HG03095 (cell line): ENCODE measurements around the gene ZNRF2.

Experiments
- ATAC-seq: cut with Tn5 transposase; IDR thresholded peaks from one replicate; pipeline ENCODE4 v1.9.1; 2021; ENCODE audit warnings: moderate library complexity; ENCODE audit not compliant: unreplicated experiment

The ZNRF2 gene

DNA sequence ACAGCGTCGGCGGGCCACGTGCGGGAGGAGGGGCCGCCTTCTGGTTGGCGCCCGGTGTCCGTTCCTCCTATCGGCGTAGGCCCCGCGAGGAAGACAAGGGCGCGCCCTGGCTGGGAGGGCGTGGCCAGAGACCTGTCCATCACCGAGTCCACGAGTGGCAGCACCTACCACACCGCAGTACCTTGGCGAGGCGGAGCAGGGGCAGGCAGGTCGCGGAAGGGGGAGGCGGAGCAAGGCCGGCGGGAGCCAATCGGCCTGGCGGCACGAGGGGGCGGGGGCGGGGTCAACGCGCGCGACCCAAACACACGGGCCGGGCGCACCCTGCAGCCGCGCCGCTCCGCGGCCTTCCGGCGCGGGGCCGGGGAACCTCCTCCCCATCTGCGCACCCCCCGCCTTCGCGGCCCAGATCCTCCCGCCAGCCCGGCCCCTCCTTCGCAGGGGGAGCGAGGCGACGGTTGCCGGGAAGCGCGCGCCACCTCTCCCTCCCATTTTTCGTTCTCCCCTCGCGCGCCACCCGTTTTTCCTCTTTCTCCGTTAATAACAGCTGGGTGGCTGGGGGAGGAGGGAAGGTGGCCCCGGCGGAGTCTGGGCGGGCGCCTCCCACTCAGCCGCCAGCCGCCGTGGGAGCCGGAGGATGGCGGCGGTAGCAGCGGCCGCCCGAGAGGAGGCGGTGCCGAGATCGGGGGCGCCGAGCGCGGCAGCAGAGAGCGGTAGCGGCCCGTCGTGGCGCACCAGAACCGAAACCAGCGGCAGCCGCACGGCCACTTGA lies at the start of gene ZNRF2:
ZNRF2 (plus strand) TSS at position 300 of the 769 bp plus-strand sequence. CDS start 761 bp downstream, outside the sequence.
- peak; percentile 89 for ATAC-seq

DNA sequence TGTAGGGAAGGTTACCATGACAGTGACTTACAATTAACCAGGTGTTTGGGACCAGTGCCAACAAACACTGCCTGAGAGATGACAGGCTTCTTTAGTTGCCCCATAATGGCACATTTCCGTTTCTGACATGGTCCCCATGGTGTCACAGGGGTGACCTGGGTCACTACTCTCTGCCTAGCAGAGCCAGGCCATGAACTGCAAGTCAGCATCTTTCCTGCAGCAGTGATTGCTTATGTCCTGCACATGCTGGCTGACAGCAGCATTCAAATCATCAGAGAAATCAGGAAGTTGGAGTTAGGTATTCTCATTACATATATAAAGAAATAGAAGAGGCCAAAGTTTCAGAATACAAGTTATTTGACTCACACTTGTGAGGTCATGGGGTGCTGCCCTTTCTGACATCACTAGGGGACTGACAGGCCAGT lies 47.1 kb upstream of the ZNRF2 start:
- no peak for ATAC-seq

DNA sequence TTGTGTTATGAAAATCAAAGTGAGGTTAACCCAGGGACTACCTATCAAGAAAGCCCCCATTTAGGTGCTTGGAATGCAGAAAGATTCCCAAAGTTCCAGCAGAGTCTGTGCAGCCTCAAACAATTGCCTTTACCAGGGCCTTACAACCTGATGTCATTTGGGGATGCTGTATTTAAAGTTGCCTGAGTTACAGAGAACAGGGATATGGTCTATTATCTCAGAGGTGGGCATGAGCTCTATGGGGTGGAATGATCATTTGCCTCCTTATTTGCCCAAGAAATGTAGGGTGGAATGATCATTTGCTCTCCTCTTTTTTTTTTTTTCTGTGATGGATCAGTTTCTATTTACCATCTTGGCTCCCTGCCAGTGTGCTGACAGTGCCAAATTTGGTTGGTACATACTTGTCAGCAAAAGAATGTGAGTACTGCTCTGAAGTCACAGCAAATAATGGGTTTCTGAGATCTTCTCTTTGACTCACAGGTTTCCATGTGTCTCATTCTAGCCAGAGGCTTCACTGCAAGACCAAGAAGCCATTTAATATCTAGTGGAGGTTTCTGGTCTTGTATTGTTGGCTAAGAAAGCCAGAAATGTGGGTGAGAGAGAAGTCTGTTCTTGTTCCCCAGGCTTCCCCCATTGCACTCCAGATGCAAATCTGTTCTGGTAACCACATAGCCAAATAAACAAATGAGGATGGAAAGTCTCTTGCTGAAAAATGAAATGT lies 45.5 kb upstream of the ZNRF2 start:
- peak; percentile 74 for ATAC-seq

DNA sequence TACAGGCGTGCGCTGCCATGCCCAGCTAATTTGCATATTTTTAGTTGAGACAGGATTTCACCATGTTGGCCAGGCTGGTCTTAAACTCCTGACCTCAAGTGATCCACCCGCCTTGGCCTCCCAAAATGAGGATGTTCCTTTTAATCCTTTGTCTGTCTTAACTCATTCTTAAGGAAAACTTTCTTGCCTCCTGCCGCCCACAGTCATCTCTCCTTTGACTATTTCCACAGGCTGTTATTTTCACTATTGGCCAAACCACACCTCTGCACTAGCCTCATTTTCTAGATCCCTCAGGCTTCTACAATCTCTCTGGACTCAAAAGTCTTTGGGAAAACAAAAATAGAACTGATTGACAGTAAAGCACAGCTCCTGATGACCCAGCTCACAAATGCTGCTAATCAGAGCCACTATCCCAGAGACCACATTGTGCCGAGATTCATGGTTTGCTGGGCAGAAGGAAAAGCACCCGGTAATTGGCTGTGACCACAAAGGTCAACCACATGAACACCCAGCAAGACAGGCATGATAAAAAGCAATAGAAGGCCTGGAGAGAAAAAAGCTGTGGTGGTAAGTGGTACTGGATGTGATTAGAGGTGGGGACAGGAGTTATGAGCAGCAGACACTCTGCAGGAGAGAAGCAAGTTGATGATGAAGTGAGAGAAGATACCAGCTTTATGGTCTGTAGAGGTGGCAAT lies 44.1 kb upstream of the ZNRF2 start:
- no peak for ATAC-seq

DNA sequence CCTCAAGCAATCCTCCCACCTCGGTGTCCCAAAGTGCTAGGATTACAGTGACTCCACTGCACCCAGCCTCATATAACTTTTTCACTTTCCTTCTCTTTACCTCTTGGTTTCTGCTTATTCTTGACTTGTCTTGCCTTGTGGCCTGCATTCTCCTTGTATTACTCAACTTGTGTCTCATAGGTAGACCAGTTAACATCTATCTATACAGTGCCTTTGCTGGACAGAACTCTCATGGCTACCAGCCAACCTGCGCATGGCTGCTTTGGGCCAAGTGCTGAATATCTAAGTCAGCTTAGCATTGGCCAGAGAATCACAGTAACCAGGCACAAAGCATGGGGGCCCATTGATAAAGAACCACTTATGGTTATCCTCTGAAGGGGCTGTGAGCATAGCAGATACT lies 42.6 kb upstream of the ZNRF2 start:
- no peak for ATAC-seq

DNA sequence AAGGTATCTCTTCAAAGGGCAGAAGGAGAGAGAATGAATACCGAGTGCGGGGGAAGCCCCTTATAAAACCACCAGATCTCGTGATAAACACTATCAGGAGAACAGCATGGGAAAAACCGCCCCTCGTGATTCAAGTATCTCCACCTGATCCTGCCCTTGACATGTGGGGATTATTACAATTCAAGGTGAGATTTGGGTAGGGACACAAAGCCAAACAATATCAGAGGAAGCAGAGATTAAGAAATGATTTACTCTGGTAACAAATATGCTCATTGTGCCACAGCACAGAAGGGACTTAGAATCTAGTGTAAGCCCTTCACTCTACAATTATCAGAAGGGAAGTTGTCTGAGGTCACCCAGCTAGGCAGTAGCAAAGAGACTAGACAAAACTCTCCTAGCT lies 40.1 kb upstream of the ZNRF2 start:
- ATAC-seq, result no peak

DNA sequence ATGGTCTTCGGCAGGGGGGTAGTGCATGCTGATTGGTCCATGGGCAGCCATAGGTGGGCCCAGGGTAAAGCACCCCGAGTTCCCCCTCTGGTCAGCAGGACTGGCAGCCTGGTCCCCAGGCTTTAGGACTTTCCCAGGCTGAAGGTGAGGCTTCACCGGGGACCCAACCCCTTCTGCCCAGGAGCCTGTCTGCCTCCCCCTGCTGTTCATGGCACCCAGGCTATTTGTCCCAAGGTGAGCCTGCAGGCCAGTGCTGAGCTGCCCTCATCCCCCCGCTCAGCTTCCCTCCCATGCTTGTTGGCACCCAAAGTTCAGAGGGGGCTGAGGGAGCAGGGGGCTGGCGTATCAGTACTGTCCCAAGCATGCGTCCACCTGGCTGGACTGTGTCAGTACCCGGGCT lies 38.5 kb upstream of the ZNRF2 start:
- ATAC-seq, result no peak

DNA sequence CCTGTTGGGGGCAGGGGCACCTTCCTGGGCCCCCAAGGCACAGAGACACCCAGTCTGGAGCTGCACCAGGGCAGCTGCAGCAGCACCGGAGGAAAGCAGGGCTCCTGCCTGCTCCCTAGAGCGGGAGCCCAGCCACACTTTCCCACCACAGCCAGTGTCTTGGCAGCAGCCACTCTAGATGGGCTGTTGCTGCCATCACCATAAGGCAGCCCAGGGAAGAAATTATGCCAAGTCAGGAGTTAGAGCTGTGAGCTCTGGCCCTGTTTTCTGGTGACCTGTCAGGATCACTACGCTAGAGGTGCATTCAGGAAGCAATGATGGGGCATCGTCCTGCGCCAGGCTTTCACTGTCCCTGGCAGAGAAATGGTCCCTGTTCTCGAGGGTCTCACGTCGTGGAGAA lies 38.0 kb upstream of the ZNRF2 start:
- ATAC-seq, result no peak

DNA sequence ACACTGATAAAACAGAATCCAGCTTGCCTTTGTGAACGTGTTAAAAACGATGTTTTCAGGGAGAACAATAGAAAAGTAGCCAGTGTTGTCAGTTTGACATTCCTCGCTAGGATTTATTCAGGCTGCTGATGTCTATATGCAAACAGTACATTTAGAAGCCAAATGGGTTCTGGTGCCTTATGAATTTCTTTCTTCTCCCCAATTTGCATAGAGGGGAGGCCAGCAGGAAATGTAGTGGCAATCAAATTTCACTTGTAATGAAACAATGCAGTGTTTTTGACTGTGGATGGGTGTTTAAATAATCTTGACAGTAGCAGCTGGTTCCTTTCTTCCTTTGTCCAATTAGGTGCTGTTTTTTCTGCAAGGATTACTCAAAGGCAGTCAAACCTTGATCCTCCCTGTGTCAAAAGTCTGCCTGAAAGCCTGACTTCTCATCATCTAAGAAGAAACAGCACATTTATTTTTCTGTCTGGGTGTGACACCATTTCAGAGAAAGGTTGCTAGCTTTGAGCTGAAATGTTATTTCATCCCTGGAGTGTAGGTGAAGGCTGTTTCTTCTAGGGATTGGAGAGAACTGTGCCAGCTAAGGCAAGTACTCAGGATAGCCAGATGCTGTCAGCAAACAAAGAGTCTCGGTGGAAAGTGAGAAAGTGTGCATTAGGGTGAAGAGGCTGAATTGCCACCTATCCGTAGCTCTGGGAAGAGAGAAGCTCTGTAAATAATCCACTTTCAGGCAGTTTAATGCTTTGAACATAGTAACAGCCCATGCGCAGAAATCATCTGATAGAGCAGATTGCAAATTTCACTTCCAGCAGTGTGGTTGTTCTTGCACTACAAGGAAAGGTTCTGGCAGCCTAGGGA lies 36.6 kb upstream of the ZNRF2 start:
- ATAC-seq, result no peak

DNA sequence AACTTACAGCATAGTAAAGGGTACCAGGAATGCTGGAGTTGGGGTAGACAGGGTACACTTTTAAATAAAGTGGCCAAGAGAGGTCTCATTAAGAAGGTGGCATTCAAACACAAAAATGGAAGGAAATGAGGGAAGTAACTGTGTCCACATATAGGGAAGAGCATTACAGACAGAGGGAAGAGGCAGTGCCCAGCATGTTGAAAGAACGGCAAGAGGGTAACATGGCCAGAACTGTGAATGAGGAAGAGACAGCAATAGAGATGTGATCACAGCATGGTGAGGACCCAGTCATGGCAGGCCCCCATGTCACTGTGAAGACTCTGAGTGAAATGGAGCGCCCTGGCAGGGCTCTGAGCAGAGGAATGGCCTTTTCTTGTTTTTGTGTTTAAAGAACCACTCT lies 35.1 kb upstream of the ZNRF2 start:
- no peak for ATAC-seq

DNA sequence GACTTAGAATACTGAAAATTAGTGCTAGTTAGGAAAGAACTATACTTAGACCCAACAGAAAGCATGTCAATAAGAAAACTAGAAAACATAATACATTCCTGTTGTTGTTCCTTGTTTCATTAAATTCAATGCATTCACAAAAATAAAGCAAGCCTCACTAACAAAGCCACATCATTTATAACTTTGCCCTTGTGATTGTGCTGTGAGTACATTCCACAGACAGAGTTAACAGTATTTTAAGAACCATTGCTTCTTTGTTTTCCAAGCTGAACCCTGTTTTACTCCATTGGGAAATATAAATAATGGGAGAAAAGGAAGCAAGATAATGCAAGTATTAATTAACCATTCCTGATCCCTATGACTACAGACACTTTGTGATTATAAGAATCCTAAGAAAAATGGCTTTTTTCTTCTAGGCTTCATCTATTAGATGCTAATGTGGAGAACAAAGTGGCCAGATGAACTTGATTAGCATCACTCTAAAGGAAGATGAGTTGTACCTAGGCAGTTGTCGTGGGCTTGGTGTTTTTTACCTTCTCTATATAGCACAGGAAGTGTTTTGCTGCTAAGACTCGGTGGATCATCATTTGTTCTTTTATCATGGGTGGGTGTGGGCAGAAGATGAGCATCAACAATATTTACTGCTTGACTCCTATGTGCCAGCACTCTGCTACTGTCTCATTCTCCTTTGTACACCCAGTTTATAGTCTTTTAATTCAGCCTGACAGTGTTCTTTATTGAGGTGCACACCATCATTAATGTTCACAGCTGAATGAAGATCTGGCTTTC lies 34.2 kb upstream of the ZNRF2 start:
- ATAC-seq, result no peak

DNA sequence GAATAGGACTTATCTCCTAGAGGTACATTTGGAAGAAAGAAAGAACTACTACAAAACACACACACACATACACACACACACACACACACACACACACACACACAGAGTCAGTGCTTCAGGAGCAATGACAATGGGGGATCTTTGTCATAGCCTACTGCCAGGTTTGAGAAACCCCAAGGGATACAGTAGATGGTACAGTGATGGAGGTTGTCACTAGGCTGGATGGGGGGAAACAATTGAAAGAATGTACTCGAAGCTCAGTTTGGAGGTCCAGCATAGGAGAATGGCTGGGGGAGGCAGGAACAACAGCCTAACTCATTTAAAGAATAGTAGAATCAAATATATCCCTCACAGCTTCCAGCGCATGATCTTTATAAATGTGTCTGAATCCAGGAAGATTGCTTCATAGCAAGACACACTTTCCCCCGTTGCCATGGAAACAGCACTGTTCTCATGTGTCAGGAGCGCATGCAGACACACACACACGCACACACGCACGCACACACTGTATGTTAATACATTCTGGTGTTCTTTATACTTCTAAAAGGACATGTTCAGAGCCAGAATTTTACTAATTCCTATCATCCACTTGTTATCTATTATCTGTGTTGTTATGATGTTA lies 32.6 kb upstream of the ZNRF2 start:
- no peak for ATAC-seq

DNA sequence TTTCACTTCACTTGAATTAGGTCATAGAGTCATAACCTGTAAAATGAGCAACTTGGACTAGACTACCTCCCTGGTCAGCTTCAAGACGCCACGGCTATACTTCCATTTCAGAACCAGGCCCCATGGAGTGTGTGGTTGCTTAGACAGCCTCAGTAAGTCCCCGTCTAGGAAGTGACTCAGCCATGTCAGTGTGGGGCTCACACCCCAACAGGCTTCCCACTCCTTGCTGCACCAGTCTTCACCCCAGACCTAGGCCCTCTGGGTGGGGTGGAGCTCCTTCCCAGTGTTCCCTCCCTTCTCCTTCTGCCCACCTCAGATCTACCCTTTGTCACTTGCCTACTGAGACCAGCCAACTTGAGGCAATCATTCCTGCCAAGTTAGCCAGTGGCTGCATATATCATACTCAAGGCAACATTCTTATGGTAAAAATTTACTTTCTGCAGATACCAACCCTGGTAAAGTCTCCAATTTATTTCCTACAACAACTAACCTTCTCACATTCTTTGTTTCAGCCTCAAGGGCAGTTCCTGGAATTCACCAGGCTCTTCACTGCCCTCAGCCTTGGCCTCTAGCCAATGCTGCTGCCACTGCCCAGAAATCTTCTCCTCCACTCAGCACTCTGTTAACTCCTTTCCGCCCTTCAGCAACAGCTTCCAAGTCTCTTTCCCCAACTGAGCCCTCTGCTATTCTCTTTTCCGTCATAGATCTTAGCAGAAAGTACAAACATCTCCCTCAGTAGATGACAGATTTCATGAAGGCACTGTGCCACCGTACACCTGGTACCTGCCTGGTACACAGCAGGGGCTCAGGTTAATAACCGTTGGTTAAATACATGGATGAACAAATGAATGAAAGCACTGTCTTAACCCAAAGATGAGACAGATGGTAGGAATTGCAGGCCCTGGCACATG lies 31.3 kb upstream of the ZNRF2 start:
- ATAC-seq, result no peak

DNA sequence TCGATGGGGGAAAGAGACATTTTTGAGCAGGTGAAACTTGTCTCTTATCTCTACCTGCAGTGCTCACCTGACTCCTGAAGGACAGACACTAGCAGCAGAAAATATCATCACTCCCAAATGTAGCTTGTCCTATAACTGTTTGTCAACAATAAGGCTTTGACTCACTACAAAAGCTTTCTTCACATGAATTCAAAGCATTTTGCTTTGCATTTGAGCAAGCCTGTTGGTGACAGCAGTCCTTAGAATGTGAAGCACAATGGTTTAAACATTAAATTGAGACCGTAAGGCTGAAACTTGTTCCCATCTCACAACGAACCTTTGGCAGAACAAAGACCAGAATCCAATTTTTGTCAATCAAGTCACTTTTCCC lies 30.6 kb upstream of the ZNRF2 start:
- ATAC-seq, result no peak

DNA sequence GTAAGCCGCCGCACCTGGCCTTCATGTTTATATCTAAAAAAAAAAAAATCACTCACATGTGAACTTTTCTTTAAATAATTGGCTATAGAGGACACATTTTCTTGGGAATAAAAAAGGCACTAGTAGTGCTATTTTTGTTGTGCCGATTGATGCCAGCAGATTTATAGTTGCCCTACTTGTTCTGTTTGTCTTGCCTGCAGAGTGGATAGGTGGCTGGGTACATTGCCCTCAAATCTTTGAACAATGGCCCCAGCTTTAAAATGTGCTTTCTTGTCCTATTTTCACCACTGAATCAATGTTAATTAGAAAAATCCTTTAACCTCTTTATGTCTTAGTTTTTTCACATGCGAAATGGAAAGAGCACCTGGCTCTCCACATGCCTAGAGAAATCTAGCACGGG lies 30.1 kb upstream of the ZNRF2 start:
- no peak for ATAC-seq

DNA sequence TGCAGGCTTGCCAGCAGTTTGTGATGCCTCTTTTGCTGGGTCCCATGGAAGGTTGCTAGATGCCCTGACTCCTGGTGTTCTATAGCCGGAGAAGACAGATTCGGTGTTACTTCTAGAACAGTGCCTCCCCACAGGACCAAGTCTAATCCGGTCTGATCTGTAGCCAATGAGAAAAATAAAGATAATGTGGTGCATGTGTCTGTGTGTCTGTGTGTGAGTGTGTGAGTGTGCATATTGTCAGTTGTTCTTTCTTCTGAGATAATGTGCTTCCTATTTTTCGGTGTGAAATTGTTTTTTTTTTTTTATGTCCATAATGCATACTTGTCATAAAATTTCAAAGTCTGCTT lies 29.7 kb upstream of the ZNRF2 start:
- ATAC-seq, result no peak

DNA sequence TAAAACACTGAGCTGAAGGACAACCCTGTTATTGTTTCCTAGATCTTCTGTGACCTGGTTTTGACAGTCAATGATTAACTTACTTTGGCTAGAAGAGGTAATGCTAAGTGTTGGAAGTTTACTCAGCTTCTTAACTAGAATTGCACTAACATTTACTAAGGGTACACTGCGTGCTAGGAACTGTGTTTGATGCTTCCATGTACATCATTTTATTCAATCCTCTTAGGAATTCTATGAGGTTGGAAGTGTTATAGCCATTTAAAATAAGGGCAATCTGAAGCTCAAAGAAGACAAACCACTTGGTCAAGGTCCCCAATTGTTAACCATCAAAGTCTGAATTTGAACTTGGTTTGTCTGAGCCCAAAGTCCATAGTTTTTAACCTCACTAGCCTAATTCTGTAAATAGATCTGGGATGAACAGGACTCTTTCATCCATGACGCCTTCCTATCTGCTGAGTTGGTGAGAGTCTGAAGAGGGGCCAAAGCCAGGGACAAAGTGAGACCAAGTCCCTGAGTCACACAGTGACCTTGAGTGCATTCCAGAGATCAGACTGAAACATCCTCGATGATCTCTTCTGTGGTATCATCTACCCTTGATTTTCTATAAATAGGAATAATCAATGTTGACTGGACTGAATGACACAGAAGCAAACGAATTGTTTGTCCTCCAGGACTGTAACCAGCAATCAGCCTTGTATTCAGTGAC lies 29.2 kb upstream of the ZNRF2 start:
- ATAC-seq, result no peak

DNA sequence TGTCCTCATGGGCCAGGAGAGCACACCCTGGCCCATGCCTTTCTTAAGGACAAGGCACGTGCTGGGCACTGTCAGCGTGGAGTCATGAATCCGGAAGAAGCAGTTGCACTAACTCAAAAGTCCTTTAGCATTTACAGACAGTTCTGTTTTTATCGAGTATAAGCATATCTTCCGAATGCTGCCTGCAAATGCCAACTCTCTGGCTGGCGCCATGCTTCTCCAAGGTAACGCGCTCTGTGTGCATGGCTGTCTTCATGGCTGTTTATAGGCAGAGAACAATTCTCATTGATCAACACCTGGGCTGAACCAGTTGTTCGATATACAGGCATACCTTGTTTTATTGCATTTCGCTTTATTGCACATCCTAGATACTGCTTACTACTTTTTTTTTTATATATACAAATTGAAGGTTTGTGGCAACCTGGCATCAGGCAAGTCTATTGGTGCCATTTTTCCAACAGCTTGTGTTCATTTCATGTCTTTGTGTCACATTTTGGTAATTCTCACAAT lies 28.0 kb upstream of the ZNRF2 start:
- ATAC-seq, result no peak
